Heart left ventricle (tissue), 16 donors: ENCODE measurements around the gene ADAM23. TPM values are rescaled to one million over a fixed set of nuclear protein-coding genes. Genes with fewer than 3 reads are reported as not detected.

Experiments
- ATAC-seq, 4 donors: fragments of 200-7000 bp; cut with Tn5 transposase; one replicate each; pipeline ENCODE4 v1.9.1; 2020 to 2022; ENCODE audit warnings: moderate library complexity in 4 of 4, mild to moderate bottlenecking in 3 of 4, moderate number of reproducible peaks in 1 of 4
- DNase-seq, 5 donors: peaks; one replicate each; pipeline ENCODE4 v3.0.0-alpha.2; 2020
- H3K27ac ChIP-seq, 12 donors: fragments of 200-600 bp; sonication (generic) in 4 of 12; one replicate each; pipeline versions ENCODE4 v1.5.0 to v1.8.0; 2016 to 2022; ENCODE audit warnings: mild to moderate bottlenecking in 2 of 12
- H3K27me3 ChIP-seq, 9 donors: fragments of 200-600 bp; sonication (generic) in 2 of 9; one replicate each; pipeline versions ENCODE4 v1.5.1 to v1.8.0; 2016 to 2022; ENCODE audit warnings: mild to moderate bottlenecking in 3 of 9
- H3K36me3 ChIP-seq, 9 donors: fragments of 200-600 bp; sonication (generic) in 2 of 9; one replicate each; pipeline versions ENCODE4 v1.5.0 to v1.8.0; 2018 to 2022; ENCODE audit warnings: mild to moderate bottlenecking in 2 of 9
- H3K4me1 ChIP-seq, 12 donors: fragments of 200-600 bp; sonication (generic) in 4 of 12; one replicate each; pipeline versions ENCODE4 v1.5.0 to v1.8.0; 2016 to 2022; ENCODE audit warnings: mild to moderate bottlenecking in 3 of 12
- H3K4me3 ChIP-seq, 12 donors: fragments of 200-600 bp; sonication (generic) in 4 of 12; one replicate each; pipeline versions ENCODE4 v1.5.0 to v1.8.0; 2017 to 2022; ENCODE audit warnings: mild to moderate bottlenecking in 9 of 12, moderate library complexity in 4 of 12
- H3K9me3 ChIP-seq, 12 donors: fragments of 200-600 bp; sonication (generic) in 4 of 12; one replicate each; pipeline versions ENCODE4 v1.5.0 to v1.8.0; 2016 to 2022; ENCODE audit warnings: mild to moderate bottlenecking in 1 of 12
- POLR2A ChIP-seq, 2 donors: fragments of 450-650 bp; IDR thresholded peaks; one replicate each; pipeline ENCODE4 v1.6.1; 2017; ENCODE audit warnings: antibody characterized with exemption in 2 of 2, mild to moderate bottlenecking in 2 of 2, moderate library complexity in 2 of 2
- WGBS, 4 donors: extraction: QIAGEN DNeasy Blood & Tissue Kit in 2 of 4; methylation state at CpG; one replicate each; pipeline versions ENCODE4 v1.1.5 to v1.1.7; 2013 to 2018; 5-methylcytosine and 5-hydroxymethylcytosine counted together
- intact Hi-C, 10 donors: fragments of 100-400 bp; cut with DNase I; formaldehyde crosslinking; loops; one replicate each; pipeline versions ENCODE4 v1.11.1 to v1.14.2; 2022
- polyA plus RNA-seq, 2 donors: library from polyadenylated mRNA; stranded (reverse); fragments of 200-250 nt; gene quantifications; one replicate each; pipeline ENCODE4 v1.2.3, GENCODE V29; 2013
- total RNA-seq, 9 donors: library from RNA; depleted of rRNA in 2 of 9; stranded (reverse); fragments of >200 nt in 2 of 9; fragmentation: NEBNext Ultra II Directional in 3 of 9; extraction: Animal tissue kit (Norgen Biotek cat#: 25700) in 3 of 9; gene quantifications; one replicate each; pipeline versions ENCODE4 v1.1.0 to v1.2.4, GENCODE V29; 2016 to 2023
- TF ChIP-seq, protein P1 (sequence below), 12 donors: fragments of 200-600 bp; sonication (generic) in 4 of 12; IDR thresholded peaks; one replicate each; pipeline versions ENCODE4 v1.5.0 to v1.8.0; 2018 to 2022; ENCODE audit warnings: antibody characterized with exemption in 12 of 12, mild to moderate bottlenecking in 5 of 12
- donor health status: ischemic (EF 13 %, LVEDD 7.1; RV severe dilation, severe dysfunction).
- donor health status: healthy with polysubstance abuse.
- donor health status: DM: no; HTN: yes; CAD: no.
- donor health status: DM: no; HTN: no; CAD: no.
- donor health status: ischemic (EF 25% LVEDD 6.9; RV normal size, moderate dysfunction).
- donor health status: ischemic (EF 25% LVEDD 5.7; RV mildly dilated, moderate dysfunction).
- donor health status: healthy.
- donor health status: DM: yes; HTN: yes; CAD: no.
- donor health status: ischemic (EF 35%, LVEDD 5.7; RV mildly dilated, moderate dysfunction).
- donor health status: nonischemic (EF 11% LVEDD 7.7; RV severe dilation, severe dysfunction).
- donor health status: DM: yes; HTN: yes; CAD: no.
- donor health status: PGD.
- donor health status: ischemic (EF 29% LVEDD 5.4; RV normal size, mild dysfunction).
- donor health status: nonischemic (EF 23%, LVEDD 6.1; RV moderate dilation, normal function).

The ADAM23 gene
- total and polyA plus RNA-seq, 11 donors = 18.6 to 87.4 (median 57.9) TPM

DNA sequence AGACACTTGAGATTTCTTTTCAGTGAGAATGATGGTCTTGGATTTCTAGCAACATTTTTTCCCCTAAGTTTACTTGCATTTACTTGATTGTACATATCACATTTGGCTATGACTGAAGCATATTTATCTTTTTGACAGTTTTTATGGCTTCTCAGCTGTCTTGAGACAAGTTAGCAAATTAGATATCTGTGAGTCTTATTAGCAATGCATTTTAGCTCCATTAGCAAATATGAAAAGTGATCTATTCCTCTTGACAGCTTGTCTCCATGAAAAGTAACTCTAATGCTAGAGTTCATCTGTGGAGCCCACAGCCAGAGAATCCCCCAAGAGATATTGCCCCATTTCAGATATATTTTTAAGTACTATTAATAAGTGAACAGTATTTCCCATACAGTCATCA is 126.9 kb downstream of the ADAM23 start:
- DNase-seq (no peak), ATAC-seq (no peak)
- Histone ChIP-seq H3K27ac (no peak overlapping the region), H3K27me3 (no peaks in the 10 kb centered on the region), H3K4me1 (no peaks in the 10 kb centered on the region), H3K36me3 (peaks cover 0 to 47% (median 5%) of the 10 kb centered on the region in 9 donors), H3K4me3 (no peak overlapping the region), H3K9me3 (no peaks in the 10 kb centered on the region)
- intact Hi-C loops = no loop called here
- TF ChIP-seq, protein P1, sequence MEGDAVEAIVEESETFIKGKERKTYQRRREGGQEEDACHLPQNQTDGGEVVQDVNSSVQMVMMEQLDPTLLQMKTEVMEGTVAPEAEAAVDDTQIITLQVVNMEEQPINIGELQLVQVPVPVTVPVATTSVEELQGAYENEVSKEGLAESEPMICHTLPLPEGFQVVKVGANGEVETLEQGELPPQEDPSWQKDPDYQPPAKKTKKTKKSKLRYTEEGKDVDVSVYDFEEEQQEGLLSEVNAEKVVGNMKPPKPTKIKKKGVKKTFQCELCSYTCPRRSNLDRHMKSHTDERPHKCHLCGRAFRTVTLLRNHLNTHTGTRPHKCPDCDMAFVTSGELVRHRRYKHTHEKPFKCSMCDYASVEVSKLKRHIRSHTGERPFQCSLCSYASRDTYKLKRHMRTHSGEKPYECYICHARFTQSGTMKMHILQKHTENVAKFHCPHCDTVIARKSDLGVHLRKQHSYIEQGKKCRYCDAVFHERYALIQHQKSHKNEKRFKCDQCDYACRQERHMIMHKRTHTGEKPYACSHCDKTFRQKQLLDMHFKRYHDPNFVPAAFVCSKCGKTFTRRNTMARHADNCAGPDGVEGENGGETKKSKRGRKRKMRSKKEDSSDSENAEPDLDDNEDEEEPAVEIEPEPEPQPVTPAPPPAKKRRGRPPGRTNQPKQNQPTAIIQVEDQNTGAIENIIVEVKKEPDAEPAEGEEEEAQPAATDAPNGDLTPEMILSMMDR (IDR thresholded peaks at IDR 0.05) = no peak
- TF ChIP-seq POLR2A (IDR thresholded peaks at IDR 0.05) = no peak

DNA sequence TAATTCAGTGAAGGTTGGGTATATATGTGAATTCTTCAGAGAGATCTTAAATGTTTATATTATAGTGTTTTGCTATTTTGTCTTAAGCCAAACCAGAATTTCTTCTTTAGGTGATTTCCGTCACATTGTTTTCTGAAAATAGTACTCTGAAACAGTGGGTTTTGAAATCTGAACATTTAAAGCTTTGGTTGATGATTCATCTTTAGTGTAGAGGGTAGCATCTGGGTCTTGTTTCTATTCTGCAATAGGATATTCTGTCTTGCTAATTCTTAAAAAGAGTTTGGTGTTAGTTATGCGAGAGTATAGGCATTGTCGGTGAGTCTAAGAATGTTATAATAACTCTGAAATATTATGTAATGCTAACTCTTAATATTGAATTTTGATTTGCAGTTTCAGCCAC is 129.4 kb downstream of the ADAM23 start:
- TF ChIP-seq, protein P1 (IDR thresholded peaks at IDR 0.05) = no peak
- TF ChIP-seq POLR2A (IDR thresholded peaks at IDR 0.05) = no peak
- DNase-seq (no peak), ATAC-seq (no peak)
- Histone ChIP-seq H3K36me3 (peaks cover 0 to 38% (median 5%) of the 10 kb centered on the region in 9 donors), H3K27me3 (no peaks in the 10 kb centered on the region), H3K4me3 (no peak overlapping the region), H3K4me1 (no peaks in the 10 kb centered on the region), H3K27ac (no peak overlapping the region), H3K9me3 (no peaks in the 10 kb centered on the region)
- 93 to 96% (median 95%) methylated on average over 3 of the region's 3 CpGs for WGBS, 4 donors
- intact Hi-C loops = no loop called here

DNA sequence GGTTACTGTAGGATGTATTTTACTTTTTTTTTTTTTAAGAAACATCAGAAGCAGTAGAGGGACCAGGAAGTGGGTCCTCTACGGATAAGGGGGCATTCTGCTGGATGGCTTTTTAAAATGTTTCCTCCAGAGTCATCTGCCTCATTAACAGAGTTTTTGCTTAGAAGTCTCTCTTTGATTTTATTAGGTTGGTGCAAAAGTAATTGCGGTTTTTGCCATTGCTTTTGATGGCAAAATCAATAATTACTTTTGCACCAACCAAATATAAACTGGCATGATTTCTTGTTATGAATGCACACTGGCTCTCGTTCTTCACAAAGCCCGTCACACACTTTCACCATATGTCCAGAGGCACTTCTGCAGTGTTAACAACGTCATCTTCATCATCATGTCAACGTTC is 130.5 kb downstream of the ADAM23 start:
- H3K27ac ChIP-seq = no peak overlapping the region
- H3K4me1 ChIP-seq = no peaks in the 10 kb centered on the region
- ATAC-seq = no peak
- TF ChIP-seq POLR2A (IDR thresholded peaks at IDR 0.05) = no peak
- TF ChIP-seq, protein P1 (IDR thresholded peaks at IDR 0.05) = no peak
- intact Hi-C loops = no loop called here
- no peaks in the 10 kb centered on the region for H3K27me3 ChIP-seq
- peaks cover 0 to 34% (median 2%) of the 10 kb centered on the region in 9 donors for H3K36me3 ChIP-seq
- no peak overlapping the region for H3K4me3 ChIP-seq
- H3K9me3 ChIP-seq = no peaks in the 10 kb centered on the region
- DNase-seq = no peak
- WGBS, 4 donors = 87 to 90% (median 89%) methylated on average over 6 of the region's 6 CpGs

DNA sequence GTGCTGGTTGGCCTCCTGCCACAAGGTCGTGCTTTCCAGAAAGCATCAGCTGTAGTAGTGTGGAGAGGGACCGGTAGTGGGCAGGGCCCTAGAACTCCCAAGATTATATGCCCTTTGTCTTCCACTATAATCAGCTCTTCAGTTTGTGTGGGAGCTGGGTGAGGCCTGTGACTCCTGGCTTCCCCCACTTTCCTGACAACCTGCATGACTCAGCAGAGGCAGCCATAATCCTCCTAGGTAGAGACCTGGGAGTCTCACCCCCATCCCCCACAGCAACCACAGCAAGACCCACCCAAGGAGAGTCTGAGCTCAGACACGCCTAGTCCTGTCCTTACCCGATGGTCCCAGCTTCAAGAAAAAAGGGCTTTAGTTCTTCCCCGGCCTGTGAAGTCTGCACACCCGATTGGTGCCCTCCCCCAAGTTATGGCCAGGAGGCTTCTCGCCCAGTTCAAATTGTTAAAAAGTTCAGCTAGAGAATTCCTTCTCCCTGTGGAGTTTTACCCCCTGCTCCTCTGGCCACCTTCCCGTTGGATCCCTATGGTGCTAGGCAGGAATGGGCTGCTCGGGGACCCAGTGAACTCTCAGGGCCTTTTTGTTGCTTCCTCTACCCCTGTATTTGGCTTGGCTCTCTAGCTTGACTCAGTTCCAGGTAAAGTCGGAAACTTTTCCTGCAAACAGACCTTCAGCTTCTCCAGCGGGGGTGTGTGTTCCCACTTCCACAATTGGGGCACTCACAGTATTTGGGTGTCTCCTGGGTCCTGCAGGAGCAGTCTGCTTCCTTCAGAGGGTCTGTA is 141.2 kb downstream of the ADAM23 start:
- DNase-seq = no peak
- H3K4me1 ChIP-seq = peaks cover 0 to 22% (median 4%) of the 10 kb centered on the region in 12 donors
- peak in 2 of 4 donors; percentile 10 to 30 for ATAC-seq
- 68 to 73% (median 70%) methylated on average over 11 of the region's 11 CpGs for WGBS, 4 donors
- H3K4me3 ChIP-seq = no peak overlapping the region
- peaks cover 0 to 5% (median 0%) of the 10 kb centered on the region in 9 donors for H3K36me3 ChIP-seq
- peaks cover 0 to 5% (median under 1%) of the 10 kb centered on the region in 12 donors for H3K9me3 ChIP-seq
- intact Hi-C loops = no loop called here
- H3K27ac ChIP-seq = no peak overlapping the region
- H3K27me3 ChIP-seq = no peaks in the 10 kb centered on the region
- TF ChIP-seq, protein P1 (IDR thresholded peaks at IDR 0.05) = no peak
- TF ChIP-seq POLR2A (IDR thresholded peaks at IDR 0.05) = no peak
